Stimulated activated naive CD4-positive, alpha-beta T cell treated with Interleukin-2 at 50 U/mL for 16 hours (primary cell): ENCODE data around the gene PANX1.
A peak's percentile ranks its signal among the peaks of the same experiment; 100 is the strongest.
"Not testable (repeated sequence)": the region's sequence is repeated elsewhere in the genome, so short reads cannot be mapped to it uniquely, and the experiment has no call there.

ENCODE experiments used
- DNase-seq: peaks from one replicate; lab custom pipeline; 2025; lab: John Stamatoyannopoulos, UW

PANX1 gene, protein sequence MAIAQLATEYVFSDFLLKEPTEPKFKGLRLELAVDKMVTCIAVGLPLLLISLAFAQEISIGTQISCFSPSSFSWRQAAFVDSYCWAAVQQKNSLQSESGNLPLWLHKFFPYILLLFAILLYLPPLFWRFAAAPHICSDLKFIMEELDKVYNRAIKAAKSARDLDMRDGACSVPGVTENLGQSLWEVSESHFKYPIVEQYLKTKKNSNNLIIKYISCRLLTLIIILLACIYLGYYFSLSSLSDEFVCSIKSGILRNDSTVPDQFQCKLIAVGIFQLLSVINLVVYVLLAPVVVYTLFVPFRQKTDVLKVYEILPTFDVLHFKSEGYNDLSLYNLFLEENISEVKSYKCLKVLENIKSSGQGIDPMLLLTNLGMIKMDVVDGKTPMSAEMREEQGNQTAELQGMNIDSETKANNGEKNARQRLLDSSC

DNA sequence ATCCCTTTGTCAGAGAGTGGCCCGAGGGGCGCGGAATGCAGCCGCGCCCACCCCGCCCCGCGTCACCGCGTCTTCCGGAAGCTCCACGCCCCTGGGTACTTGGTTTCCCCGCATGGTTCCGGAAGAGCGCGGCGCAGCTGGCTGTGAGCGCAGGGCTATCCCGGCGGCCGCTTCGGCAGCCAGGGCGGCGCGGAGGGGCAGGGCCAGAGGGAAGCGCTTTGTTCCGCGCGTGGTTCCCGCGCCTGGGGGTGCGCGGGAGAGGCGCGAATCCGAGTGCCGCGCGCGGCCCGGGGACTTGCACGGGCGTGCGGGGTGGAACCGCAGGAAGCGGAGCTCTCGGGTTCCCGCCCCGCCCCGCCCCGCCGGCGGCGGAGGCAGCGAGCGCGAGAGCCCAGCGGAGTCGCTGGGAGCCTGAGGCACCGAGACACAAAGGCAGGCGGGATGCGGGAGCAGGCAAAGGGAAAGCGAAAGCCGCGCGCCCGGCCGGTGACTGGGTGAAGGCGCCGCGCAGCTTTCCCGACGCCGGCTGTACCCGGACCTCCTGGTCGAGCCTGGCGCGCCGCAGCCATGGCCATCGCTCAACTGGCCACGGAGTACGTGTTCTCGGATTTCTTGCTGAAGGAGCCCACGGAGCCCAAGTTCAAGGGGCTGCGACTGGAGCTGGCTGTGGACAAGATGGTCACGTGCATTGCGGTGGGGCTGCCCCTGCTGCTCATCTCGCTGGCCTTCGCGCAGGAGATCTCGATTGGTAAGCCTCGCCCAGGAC is at the start of gene PANX1:
PANX1 (plus strand) TSS at position 96 of the 766 bp plus-strand sequence; CDS start at position 568, 472 bp downstream.
- DNase-seq = peak; percentile 72

DNA sequence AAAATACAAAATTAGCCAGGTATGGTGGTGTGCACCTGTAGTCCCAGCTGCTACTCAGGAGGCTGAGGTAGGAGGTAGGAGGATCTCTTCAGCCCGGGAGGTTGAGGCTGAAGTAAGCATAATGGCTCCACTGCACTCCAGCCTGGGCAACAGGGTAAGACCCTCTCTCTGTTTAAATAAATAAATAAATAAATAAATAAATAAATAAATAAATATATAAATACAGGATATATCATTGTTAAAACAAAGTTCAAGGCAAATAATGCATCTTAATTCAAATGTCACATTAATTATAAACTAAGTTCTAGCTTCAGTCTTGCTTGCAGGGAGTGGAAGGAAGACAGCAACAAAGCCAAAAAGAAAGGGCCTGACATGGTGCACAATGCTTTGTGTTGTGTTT is 44.5 kb upstream of the PANX1 start:
- DNase-seq = no peak

DNA sequence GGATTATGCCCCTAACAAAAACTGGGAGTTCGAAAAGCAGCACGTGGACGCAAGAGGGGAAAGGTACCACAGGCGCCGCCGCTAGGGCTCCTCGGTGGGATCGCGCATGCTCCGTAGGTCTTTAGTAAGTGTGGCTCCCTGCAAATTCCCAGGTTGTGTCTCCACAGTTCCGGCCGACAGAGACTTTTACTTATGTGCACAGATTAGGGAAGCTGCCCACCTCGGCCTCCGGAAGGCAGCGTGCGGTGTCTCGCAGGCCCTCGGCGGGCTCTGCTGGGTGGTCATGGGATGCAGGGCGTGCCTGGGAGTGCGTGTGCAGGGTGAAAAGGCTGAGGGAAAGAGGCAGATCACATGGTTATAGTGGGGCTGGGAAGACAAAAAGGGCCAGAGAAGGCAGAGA is 39.7 kb upstream of the PANX1 start:
- no peak for DNase-seq

DNA sequence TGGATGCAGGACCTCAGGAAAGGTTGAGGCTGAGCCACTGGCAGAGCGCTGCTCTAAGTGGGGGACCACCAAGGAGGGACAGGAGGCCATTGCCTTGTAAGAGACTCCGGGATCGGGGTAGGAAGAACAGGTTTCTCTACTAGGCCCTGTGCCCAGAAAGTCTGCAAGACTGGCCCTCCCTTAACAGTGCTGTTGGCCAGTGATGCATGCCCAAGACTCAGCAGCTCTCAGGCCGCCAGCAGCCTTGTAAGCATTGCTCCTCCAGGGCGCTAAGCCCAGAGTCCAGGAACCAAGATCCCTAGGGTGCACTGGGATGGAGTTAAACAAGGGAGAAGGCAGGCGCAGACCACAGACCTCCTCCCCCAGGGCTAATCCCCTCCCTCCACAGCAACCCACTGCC is 39.3 kb upstream of the PANX1 start:
- no peak for DNase-seq

DNA sequence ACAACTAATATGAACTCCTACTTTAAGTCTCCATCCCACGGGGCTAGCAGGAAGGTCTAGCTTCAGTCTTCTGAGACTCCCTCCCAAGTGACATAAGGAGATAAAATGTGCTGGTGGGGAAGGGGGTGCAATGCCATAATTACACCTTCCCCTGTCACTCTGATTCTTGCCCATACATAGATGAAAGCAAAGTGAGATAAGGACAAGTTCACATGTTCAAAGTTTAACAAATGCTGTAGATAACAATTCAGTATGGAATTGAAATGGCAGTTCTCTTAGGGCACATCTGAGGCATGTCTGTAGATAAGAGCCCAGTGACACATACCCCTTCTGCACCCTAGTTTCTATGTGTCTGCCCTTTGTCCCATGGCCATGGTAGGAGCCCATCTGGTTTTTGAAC is 38.2 kb upstream of the PANX1 start:
- no peak for DNase-seq

DNA sequence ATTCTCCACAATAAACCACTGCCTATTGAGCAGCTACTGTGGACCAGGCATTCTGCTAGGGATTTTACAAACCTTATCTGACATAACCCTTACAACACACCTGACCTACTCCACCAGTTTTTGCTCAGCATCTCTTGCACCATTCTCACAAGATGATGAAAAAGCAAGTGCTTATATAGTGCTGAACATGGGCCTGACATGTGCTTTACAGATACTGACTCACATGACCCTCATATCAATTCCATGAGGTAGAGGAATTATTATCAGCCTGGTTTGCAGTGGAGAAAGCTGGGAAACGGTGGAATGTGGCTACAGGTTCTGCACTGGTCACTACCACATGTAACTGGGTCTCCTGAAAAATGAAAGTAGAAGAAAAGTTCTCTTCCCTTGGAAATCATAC is 37.5 kb upstream of the PANX1 start:
- DNase-seq = no peak

DNA sequence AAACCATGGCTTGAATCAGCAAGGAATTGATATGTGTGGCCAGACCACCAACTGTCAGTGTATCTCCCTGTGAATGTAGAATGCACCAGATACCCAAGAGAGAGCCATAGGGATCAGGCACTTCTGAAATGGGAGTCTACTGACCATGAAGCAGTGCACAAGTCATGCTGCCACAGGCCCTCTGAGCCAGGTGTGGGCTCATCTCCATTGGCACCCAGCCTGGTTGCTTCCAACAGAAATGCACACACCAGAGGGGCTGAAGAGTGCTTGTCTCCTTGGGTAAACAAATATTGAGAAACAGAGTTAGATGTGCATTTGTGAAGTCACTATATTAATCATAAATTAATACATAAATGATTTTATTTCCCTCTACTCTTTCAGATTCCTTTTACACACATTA is 28.4 kb upstream of the PANX1 start:
- DNase-seq = no peak

DNA sequence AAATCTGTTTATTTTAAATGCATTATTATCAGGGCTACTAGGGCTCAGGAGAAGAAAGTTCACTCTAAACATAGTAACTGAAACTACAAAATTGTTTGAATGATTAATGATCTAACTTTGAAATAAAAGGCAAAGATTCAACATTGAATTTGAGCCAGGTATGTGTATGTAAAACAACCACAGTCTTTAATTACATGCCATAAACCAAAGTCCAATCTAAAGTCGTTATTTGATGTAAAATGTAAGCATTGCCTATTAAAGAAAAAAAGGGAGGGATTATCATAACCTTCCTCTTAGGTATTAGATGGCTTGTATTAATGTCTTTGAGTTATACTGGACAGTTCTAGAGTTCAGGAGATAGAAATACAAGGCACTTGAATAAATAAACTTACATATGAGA is 25.2 kb upstream of the PANX1 start:
- DNase-seq = no peak

DNA sequence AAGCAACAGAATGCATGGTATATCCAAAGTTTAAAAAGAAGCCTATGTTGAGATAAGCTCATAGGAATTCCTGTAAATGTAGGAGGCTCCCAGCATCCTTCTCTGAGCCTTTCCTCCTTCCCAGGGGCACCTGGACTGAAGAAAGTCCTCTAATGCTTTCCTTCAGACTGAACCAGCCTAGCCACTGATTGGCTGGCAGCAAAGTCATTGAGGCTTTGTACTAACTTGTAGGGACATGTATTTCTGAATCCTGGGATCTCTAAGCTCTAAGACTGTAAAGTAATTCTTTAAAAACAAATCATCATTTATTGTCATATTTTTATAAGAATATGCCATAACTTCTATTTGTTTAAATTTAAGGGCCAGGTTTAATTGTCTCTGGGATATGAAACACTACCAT is 23.9 kb upstream of the PANX1 start:
- DNase-seq = no peak

DNA sequence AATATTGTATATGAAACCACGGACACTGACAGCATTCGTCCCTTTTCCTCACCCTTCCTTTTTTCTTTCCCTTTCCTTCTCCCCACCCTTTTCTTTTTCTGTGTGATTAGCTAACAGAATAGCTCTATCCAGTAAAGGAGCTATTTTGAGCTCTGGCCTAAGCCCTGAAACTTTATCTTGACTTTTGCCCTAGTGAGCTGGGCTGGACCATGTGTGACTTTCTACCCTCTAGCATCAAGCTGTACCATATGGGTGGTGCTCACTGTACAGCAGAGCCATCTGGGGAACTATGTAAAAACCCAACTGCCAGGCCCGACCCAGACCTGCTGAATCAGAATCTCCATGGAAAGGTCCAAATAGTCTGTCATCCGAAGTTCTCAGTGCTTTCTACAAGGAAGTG is 21.9 kb upstream of the PANX1 start:
- DNase-seq = no peak

DNA sequence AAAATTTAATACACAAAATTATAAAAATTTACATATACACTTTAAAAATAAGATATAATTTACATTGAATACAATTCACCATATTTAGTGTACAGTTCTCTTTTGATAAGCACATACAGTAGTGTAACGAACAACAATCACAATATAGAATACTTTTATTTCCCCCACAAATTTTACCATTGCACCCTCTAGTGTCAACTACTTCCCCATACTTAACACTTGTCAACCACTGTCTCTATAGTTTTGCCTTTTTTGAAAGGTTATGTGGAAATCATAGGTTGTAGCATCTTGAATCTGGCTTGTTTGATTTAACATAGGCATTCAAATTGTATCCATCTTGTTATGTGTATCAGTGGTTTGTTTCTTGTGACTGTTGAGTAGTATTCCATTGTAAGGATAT is 21.3 kb upstream of the PANX1 start:
- no peak for DNase-seq

DNA sequence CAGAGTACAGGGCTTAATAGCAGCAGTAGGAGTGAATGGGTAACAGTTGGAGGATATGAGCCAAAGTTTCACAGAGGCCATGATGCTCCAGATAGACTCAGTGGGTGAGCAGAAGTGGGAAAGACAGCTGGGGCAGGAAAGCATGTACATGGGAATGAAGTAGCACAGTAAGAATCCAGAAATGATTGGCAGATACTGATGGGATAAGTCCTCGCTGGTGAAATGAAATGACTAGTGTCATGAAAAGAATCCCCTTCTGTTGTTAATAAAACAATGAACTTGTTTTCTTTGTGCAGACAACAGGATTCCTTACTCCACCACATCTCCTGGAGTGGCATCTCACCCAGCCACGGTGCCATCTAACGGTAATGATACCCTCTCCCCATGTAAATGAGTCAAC is 17.4 kb upstream of the PANX1 start:
- DNase-seq = no peak

DNA sequence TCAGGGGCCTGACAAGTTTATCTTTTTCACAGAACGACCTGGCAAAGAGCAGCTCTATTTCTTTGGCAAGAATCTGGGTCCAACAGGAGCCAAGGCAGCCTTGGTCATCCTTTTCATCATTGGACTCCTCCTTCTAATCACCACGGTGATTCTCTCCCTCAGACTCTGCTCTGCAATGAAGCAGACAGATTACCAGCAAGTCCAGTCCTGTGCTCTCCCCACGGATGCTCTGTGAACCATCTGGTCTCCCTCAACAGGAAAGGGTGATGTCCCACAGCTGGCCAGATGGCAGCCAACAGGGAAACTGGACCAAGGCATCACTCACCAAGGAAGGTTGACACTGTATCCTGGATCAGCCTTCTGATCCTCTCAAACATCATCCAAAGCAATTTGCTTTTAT is 17.0 kb upstream of the PANX1 start:
- DNase-seq = no peak

DNA sequence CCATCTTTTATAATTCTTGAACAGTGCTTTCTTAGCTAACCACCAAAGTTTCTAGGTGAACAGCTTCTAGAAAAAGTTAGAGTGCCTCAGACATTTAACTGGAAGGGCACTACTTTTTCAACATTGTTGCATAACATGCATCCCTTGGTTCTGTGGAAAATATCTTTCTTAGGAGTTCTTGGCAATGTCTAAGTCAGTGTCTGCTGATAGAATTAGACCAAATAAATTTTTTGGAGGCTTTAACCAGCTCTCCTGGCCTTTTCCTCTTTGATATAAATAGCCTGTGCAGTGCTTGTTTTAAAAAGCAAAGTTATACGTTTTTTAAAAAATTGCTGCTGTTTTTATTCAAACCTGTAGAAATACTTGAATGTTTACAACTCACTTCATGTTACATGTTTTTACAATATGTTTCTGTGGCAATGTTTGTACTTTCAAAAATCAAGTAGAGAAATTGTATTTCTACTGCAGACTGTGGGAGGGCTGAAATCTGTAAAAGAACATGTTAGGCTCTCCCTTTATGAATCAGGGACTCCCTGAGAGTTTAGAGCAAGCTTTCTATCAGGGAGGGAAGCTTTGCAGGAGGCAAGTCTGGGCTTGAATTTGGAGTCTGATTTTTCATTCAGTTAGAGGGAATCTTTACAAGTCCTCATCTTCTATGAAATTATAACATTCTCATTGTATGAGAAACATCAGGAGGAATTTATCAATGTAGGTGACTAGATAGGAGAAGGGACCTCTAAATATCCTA is 16.3 kb upstream of the PANX1 start:
- no peak for DNase-seq

DNA sequence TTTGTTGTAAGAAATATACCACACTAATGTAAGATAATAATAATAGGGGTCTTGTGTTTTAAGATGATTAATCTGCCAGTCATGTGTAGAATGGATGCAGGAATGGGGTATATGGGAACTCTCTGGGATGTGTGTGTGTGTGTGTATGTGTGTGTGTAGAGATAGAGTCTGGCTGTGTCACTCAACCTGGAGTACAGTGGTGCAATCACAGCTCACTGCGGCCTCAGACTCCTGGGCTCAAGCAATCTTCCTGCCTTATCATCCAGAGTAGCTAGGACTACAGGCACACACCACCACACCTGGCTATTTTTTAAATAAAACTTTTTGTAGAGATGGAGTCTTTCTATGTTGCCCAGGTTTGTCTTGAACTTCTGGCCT is 11.5 kb upstream of the PANX1 start:
- DNase-seq = no peak

DNA sequence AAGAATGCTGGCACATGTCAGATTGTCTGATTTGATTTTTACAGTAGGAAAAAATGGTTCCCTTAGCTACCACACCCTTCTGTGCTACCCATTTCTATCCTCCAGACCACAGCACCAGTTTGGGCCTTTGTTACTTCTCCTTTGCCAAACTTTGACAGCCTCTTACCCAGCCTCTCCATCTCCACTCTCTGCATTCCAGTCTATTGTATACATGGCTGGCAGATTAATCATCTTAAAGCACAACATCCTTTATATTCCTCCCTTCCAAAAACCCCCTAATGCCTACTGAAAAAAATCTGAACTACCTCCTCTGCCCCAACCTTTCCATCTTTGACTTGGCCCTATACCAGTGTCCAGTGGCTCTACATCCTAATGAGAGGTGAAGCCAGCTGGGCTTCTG is 10.8 kb upstream of the PANX1 start:
- no peak for DNase-seq

DNA sequence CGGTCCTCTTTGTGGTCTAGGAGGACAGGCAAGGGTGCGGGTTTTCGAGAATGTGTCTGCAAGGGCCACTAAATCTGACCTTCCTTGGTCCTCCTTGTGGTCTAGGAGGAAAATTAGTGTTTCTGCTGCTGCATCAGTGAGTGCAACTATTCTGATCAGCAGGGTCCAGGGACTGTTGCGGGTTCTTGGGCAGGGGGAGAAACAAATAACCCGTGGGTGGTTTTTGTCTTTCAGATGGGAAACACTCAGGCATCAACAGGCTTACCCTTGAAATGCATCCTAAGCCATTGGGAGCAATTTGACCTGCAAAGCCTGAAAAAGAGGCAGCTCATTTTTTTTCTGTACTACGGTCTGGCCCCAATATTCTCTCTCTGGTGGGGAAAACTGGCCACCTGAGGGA is 9.0 kb upstream of the PANX1 start:
- DNase-seq = not testable (repeated sequence)

DNA sequence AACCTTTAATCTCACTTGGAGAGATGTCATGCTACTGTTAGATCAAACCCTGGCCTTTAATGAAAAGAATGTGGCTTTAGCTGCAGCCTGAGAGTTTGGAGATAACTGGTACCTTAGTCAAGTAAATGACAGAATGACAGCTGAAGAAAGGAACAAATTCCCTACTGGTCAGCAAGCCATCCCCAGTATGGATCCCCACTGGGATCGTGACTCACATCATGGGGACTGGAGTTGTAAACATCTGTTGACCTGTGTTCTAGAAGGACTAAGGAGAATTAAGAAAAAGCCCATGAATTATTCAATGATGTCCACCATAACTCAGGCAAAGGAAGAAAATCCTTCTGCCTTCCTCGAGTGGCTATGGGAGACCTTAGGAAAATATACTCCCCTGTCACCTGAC is 8.1 kb upstream of the PANX1 start:
- not testable (repeated sequence) for DNase-seq

DNA sequence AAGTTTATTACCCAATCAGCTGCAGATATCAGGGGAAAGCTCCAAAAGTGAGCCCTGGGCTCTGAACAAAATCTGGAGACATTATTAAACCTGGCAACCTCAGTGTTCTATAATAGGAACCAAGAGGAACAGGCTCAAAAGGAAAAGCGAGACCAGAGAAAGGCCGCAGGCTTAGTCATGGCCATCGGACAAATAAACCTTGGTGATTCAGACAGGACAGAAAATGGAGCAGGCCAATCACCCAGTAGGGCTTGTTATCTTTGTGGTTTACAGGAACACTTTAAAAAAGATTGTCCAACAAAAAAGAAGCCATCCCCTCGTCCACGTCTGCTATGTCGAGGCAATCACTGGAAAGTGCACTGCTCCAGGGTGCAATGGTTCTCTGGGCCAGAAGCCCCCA is 7.7 kb upstream of the PANX1 start:
- DNase-seq = no peak

DNA sequence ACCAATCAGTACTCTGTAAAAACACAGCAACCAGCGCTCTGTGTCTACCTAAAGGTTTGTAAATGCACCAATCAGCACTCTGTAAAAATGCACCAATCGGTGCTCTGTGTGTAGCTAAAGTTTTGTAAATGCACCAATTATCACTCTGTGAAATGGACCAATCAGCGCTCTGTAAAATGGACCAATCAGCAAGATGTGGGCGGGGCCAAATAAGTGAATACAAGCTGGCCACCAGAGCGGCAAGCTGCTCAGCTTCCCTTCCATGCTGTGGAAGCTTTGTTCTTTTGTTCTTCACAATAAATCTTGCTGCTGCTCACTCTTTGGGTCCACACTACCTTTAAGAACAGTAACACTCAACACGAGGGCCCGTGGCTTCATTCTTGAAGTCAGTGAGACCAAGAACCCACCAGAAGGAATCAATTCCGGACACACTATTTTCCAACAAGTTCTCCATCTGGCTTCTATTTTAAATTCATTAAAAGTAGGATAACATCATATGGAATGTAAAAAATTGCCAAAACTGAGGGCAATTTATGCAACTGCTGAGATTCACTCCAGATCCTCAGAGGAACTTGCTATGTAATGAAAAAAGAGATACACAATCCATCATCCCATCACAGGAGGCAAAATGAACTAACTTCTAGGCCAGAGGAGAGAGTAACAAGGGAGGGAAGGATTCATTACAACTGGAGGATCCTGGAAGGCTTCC is 3.1 kb upstream of the PANX1 start:
- DNase-seq = no peak

DNA sequence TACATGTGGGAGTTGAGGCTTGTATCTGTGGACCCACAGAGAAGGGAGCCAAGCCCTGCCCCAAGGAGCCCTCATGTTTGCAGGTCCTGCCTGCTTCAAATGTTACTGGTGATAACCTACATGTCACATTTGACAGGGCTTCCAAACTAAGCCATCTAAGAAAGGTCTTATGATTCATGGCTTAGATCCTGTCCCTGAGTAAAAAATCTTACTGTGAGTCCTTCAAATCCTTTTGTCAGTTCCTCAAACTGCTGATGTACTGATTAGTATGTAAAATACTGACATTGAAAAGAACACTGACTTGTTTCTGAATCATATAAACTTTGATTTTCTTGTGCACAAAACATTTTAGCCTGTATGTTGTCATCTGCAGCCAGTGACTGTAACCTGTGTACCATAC is 1.0 kb upstream of the PANX1 start:
- no peak for DNase-seq

DNA sequence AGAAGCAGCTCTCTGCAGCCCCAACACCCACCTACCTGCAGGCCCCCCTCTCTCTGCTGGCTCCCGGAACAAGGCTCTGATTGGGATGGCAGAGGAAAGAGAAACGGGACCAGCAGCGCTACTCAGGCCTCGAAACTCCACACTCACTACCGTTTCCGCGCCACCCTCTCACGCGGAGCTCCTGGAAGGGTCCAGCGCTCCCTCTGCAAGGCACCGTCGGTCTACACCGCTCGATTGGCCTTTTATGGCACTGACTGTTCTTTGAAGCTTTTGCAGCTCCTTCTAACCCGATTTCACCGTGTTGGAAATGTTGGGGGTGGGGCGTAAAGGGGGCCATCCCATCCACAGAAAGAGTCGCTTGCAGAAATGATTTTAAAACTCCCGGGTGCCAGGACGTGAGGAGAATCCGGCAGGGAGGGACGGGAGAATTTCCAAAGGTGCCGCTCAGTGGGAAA is 323 bp upstream of the PANX1 start:
- peak; percentile 40 for DNase-seq
